Kidney (tissue), 14 donors: Measurements from ENCODE around the gene RUVBL2. TPM values are rescaled to one million over a fixed set of nuclear protein-coding genes. Genes with fewer than 3 reads are reported as not detected.

ENCODE experiments used
- DNase-seq, 5 donors: peaks; one replicate each; pipeline ENCODE4 v3.0.0-alpha.2; 2013 to 2020
- FAIRE-seq: peaks from 2 replicates; lab custom pipeline; 2012; peaks lifted over from hg19 to GRCh38; lab: Jason Lieb, UNC
- H3K27ac ChIP-seq, 2 donors: one replicate each; pipeline ENCODE4 v1.7.0; 2013; ENCODE audit warnings: low read depth in 2 of 2, low read length in 2 of 2, inconsistent platforms in 1 of 2
- H3K27me3 ChIP-seq: one replicate; pipeline ENCODE4 v1.7.1; 2013; ENCODE audit warnings: low read length, inconsistent platforms; ENCODE audit not compliant: control insufficient read depth, insufficient read depth
- H3K36me3 ChIP-seq, 3 donors: one replicate each; pipeline versions ENCODE4 v1.7.0 to v1.7.1; 2013; ENCODE audit warnings: low read length in 3 of 3, control low read depth in 1 of 3, inconsistent platforms in 1 of 3; ENCODE audit not compliant: insufficient read depth in 3 of 3, control insufficient read depth in 2 of 3
- H3K4me1 ChIP-seq, 3 donors: one replicate each; pipeline versions ENCODE4 v1.7.0 to v1.7.1; 2013; ENCODE audit warnings: low read length in 3 of 3, inconsistent platforms in 1 of 3, low read depth in 1 of 3; ENCODE audit not compliant: control insufficient read depth in 2 of 3, insufficient read depth in 2 of 3
- H3K4me3 ChIP-seq, 3 donors: one replicate each; pipeline versions ENCODE4 v1.7.0 to v1.8.1; 2013; ENCODE audit warnings: low read length in 3 of 3, control low read depth in 1 of 3, inconsistent platforms in 1 of 3
- H3K9ac ChIP-seq, 3 donors: one replicate each; pipeline versions ENCODE4 v1.7.0 to v1.7.1; 2013; ENCODE audit warnings: low read length in 3 of 3, control low read depth in 1 of 3, inconsistent platforms in 1 of 3
- H3K9me3 ChIP-seq, 3 donors: one replicate each; pipeline versions ENCODE4 v1.7.0 to v1.7.1; 2013; ENCODE audit warnings: low read length in 3 of 3, control low read depth in 1 of 3, inconsistent platforms in 1 of 3; ENCODE audit not compliant: control insufficient read depth in 2 of 3, insufficient read depth in 1 of 3
- CTCF ChIP-seq: IDR thresholded peaks from 3 replicates; pipeline ENCODE4 v1.5.1; 2012; ENCODE audit warnings: mild to moderate bottlenecking, moderate library complexity, borderline replicate concordance; ENCODE audit not compliant: insufficient read depth; ENCODE audit errors: extremely low read depth
- intact Hi-C: fragments of 100-400 bp; cut with DNase I; formaldehyde crosslinking; loops from one replicate; pipeline ENCODE4 v1.11.1; 2022
- polyA plus RNA-seq: library from polyadenylated mRNA; stranded (reverse); fragments of 350-450 nt; fragmentation: Illumina TruSeq; extraction: RNeasy Lipid Tissue Mini Kit (QIAGEN cat#74804); gene quantifications from one replicate; pipeline ENCODE4 v1.2.3, GENCODE V29; 2014; ENCODE audit warnings: low read depth, low replicate concordance; ENCODE audit not compliant: insufficient read depth
- total RNA-seq: library from RNA; stranded (reverse); fragmentation: NEBNext Ultra II Directional; extraction: Animal tissue kit (Norgen Biotek cat#: 25700); gene quantifications from one replicate; pipeline ENCODE4 v1.2.1, GENCODE V29; 2021
- donor health status: control.
- donor health status: control.
- donor health status: control.
- donor health status: control.
- donor health status: control.
- donor health status: DM: yes; HTN: yes; CAD: no.
- donor health status: Normal renal cell carcinoma (clear cell type).

The RUVBL2 gene
- total and polyA plus RNA-seq, 2 donors from 2014 or later = 57.0 to 83.6 TPM

GRCh38 chr19:48966541-48967345 is 26.9 kb upstream of the RUVBL2 start:
- Histone ChIP-seq H3K4me3 (peak overlapping the region; percentile 86 to 98 (median 96)), H3K9me3 (no peaks in the 10 kb centered on the region), H3K9ac (peak overlapping the region; percentile 52 to 79 (median 74)), H3K27me3 (no peaks in the 10 kb centered on the region), H3K4me1 (peaks cover 0 to 27% (median 24%) of the 10 kb centered on the region in 3 donors), H3K27ac (peak overlapping the region; percentile 35 to 94), H3K36me3 (peaks cover 3 to 46% (median 4%) of the 10 kb centered on the region in 3 donors)
- intact Hi-C loops = no loop called here
- DNase-seq (no peak), FAIRE-seq (no peak)
- no peak for TF ChIP-seq CTCF

GRCh38 chr19:48967346-48968178 is 26.1 kb upstream of the RUVBL2 start:
- no peak for TF ChIP-seq CTCF
- Histone ChIP-seq H3K4me3 (peak overlapping the region; percentile 45 to 98 (median 96)), H3K9ac (no peak overlapping the region), H3K4me1 (peaks cover 0 to 22% (median 21%) of the 10 kb centered on the region in 3 donors), H3K9me3 (no peaks in the 10 kb centered on the region), H3K36me3 (peaks cover 3 to 46% (median 4%) of the 10 kb centered on the region in 3 donors), H3K27me3 (no peaks in the 10 kb centered on the region), H3K27ac (peak overlapping the region in 1 of 2 donors; percentile 39)
- FAIRE-seq (no peak), DNase-seq (peak in 1 of 5 donors; percentile 37)
- intact Hi-C loops = no loop called here

GRCh38 chr19:48968179-48968661 is 25.5 kb upstream of the RUVBL2 start:
- Histone ChIP-seq H3K9me3 (no peaks in the 10 kb centered on the region), H3K27ac (peak overlapping the region in 1 of 2 donors; percentile 26), H3K9ac (no peak overlapping the region), H3K4me1 (peaks cover 0 to 21% (median 20%) of the 10 kb centered on the region in 3 donors), H3K27me3 (no peaks in the 10 kb centered on the region), H3K36me3 (peaks cover 3 to 46% (median 4%) of the 10 kb centered on the region in 3 donors), H3K4me3 (peak overlapping the region in 1 of 3 donors; percentile 98)
- DNase-seq (no peak), FAIRE-seq (no peak)
- no peak for TF ChIP-seq CTCF
- intact Hi-C loops = no loop called here
